ENCODE measurements around the gene MEOX2.

Gene MEOX2

GRCh38 chr7:15680446-15680845, 6.0 kb downstream of the MEOX2 start:
- DNase-seq: no peak

GRCh38 chr7:15679306-15679705, 7.2 kb downstream of the MEOX2 start:
- DNase-seq: no peak

- no peak for DNase-seq
Observed at GRCh38 chr7:15678653-15679052, 7.8 kb downstream of the MEOX2 start.

GRCh38 chr7:15675379-15675778, 11.1 kb downstream of the MEOX2 start:
- no peak for DNase-seq

GRCh38 chr7:15674586-15674985, 11.9 kb downstream of the MEOX2 start:
- DNase-seq: no peak

GRCh38 chr7:15669443-15670090, 16.9 kb downstream of the MEOX2 start:
- DNase-seq: peak; percentile 39

GRCh38 chr7:15667991-15668390, 18.5 kb downstream of the MEOX2 start:
- DNase-seq: no peak

GRCh38 chr7:15662451-15662850, 24.0 kb downstream of the MEOX2 start:
- DNase-seq: peak; percentile 4

- DNase-seq: no peak
Observed at GRCh38 chr7:15658247-15658646, 28.2 kb downstream of the MEOX2 start.

- DNase-seq: no peak
Observed at GRCh38 chr7:15652776-15653290, 33.6 kb downstream of the MEOX2 start.

GRCh38 chr7:15651693-15652092, 34.8 kb downstream of the MEOX2 start:
- no peak for DNase-seq

- no peak for DNase-seq
Observed at GRCh38 chr7:15650787-15651186, 35.7 kb downstream of the MEOX2 start.

GRCh38 chr7:15648461-15648961, 38.0 kb downstream of the MEOX2 start:
- DNase-seq: no peak

- DNase-seq: no peak
Observed at GRCh38 chr7:15647309-15647708, 39.2 kb downstream of the MEOX2 start.

- DNase-seq: peak; percentile 16
Observed at GRCh38 chr7:15643000-15643705, 43.3 kb downstream of the MEOX2 start.

GRCh38 chr7:15628876-15629275, 57.6 kb downstream of the MEOX2 start:
- no peak for DNase-seq

GRCh38 chr7:15626041-15626440, 60.4 kb downstream of the MEOX2 start:
- peak; percentile 52 for DNase-seq

GRCh38 chr7:15625466-15625865, 61.0 kb downstream of the MEOX2 start:
- peak; percentile 53 for DNase-seq

- no peak for DNase-seq
Observed at GRCh38 chr7:15621468-15621867, 65.0 kb downstream of the MEOX2 start.

- no peak for DNase-seq
Observed at GRCh38 chr7:15620491-15621185, 65.8 kb downstream of the MEOX2 start.

- no peak for DNase-seq
Observed at GRCh38 chr7:15618275-15618674, 68.2 kb downstream of the MEOX2 start.

- no peak for DNase-seq
Observed at GRCh38 chr7:15612205-15612604, 74.3 kb downstream of the MEOX2 start.

GRCh38 chr7:15610503-15610902, 76.0 kb downstream of the MEOX2 start:
- no peak for DNase-seq

GRCh38 chr7:15609287-15609686, 77.2 kb downstream of the MEOX2 start:
- DNase-seq: no peak

All from fibroblast of skin of right biceps (primary cell).